HEK293T (cell line): Measurements from ENCODE around the gene CLSTN3.

Experiments
- CTCF ChIA-PET: fragments of 350-600 bp; formaldehyde crosslinking; extraction: SDS; loops from one replicate; lab custom pipeline; 2021; ENCODE audit warnings: antibody characterized with exemption, inconsistent platforms; lab: Yijun Ruan, JAX
- POLR2A ChIA-PET: fragments of 350-600 bp; formaldehyde crosslinking; extraction: SDS; loops from one replicate; lab custom pipeline; 2020; ENCODE audit warnings: antibody characterized with exemption, inconsistent platforms; lab: Yijun Ruan, JAX
- DNase-seq: peaks from one replicate; pipeline ENCODE4 v3.0.0; 2012; ENCODE audit warnings: mixed read lengths; ENCODE audit errors: extremely low spot score
- ARNT ChIP-seq: fragments of 450-650 bp; IDR thresholded peaks from 2 replicates; pipeline ENCODE4 v1.6.1; 2017; ENCODE audit warnings: mild to moderate bottlenecking
- BHLHE40 ChIP-seq: fragments of 450-650 bp; IDR thresholded peaks from 2 replicates; pipeline ENCODE4 v1.6.1; 2016; ENCODE audit warnings: mild to moderate bottlenecking, moderate library complexity, borderline replicate concordance
- CTBP1 ChIP-seq: fragments of 450-650 bp; IDR thresholded peaks from 2 replicates; pipeline ENCODE4 v1.6.1; 2016; ENCODE audit warnings: borderline replicate concordance
- ELF4 ChIP-seq: fragments of 450-650 bp; IDR thresholded peaks from 2 replicates; pipeline ENCODE4 v1.6.1; 2017; ENCODE audit warnings: antibody characterized with exemption
- FOXA1 ChIP-seq: fragments of 450-650 bp; IDR thresholded peaks from 2 replicates; pipeline ENCODE4 v1.6.1; 2016; ENCODE audit warnings: mild to moderate bottlenecking
- FOXK2 ChIP-seq: fragments of 450-650 bp; IDR thresholded peaks from 2 replicates; pipeline ENCODE4 v1.6.1; 2016; ENCODE audit warnings: mild to moderate bottlenecking
- FOXM1 ChIP-seq: fragments of 450-650 bp; IDR thresholded peaks from 2 replicates; pipeline ENCODE4 v1.6.1; 2017; ENCODE audit warnings: mild to moderate bottlenecking, borderline replicate concordance
- HDGF ChIP-seq: fragments of 450-650 bp; IDR thresholded peaks from 2 replicates; pipeline ENCODE4 v1.6.1; 2017; ENCODE audit warnings: antibody characterized with exemption, borderline replicate concordance
- L3MBTL2 ChIP-seq: fragments of 450-650 bp; conservative IDR thresholded peaks from 2 replicates; pipeline ENCODE4 v1.6.1; 2016; ENCODE audit warnings: mild to moderate bottlenecking
- LEF1 ChIP-seq: fragments of 450-650 bp; IDR thresholded peaks from 2 replicates; pipeline ENCODE4 v1.6.1; 2017; ENCODE audit warnings: mild to moderate bottlenecking, borderline replicate concordance
- NFRKB ChIP-seq: fragments of 450-650 bp; IDR thresholded peaks from 2 replicates; pipeline ENCODE4 v1.6.1; 2016; ENCODE audit warnings: mild to moderate bottlenecking, moderate library complexity
- SP1 ChIP-seq: fragments of 450-650 bp; IDR thresholded peaks from 2 replicates; pipeline ENCODE4 v1.6.1; 2017
- SUZ12 ChIP-seq: fragments of 450-650 bp; IDR thresholded peaks from 2 replicates; pipeline ENCODE4 v1.6.1; 2016; ENCODE audit warnings: mild to moderate bottlenecking
- TARDBP ChIP-seq: fragments of 450-650 bp; IDR thresholded peaks from 2 replicates; pipeline ENCODE4 v1.6.1; 2016
- ZNF384 ChIP-seq: fragments of 450-650 bp; IDR thresholded peaks from 2 replicates; pipeline ENCODE4 v1.6.1; 2016
- TF ChIP-seq, protein P1 (sequence below): fragments of 450-650 bp; IDR thresholded peaks from 2 replicates; pipeline ENCODE4 v1.6.1; 2016

CLSTN3 gene

GRCh38 chr12:7131502-7131866, 1.3 kb downstream of the CLSTN3 start:
- no peak for TF ChIP-seq HDGF
- no peak for TF ChIP-seq NFRKB
- no peak for TF ChIP-seq L3MBTL2
- TF ChIP-seq CTBP1 = no peak
- TF ChIP-seq FOXA1 = no peak
- no peak for TF ChIP-seq SUZ12
- no peak for TF ChIP-seq ELF4
- TF ChIP-seq BHLHE40 = no peak
- no peak for TF ChIP-seq ARNT
- TF ChIP-seq FOXK2 = no peak
- no peak for TF ChIP-seq TARDBP
- TF ChIP-seq LEF1 = no peak
- no peak for TF ChIP-seq ZNF384
- no peak for TF ChIP-seq SP1
- no peak for TF ChIP-seq FOXM1
- TF ChIP-seq, protein P1, sequence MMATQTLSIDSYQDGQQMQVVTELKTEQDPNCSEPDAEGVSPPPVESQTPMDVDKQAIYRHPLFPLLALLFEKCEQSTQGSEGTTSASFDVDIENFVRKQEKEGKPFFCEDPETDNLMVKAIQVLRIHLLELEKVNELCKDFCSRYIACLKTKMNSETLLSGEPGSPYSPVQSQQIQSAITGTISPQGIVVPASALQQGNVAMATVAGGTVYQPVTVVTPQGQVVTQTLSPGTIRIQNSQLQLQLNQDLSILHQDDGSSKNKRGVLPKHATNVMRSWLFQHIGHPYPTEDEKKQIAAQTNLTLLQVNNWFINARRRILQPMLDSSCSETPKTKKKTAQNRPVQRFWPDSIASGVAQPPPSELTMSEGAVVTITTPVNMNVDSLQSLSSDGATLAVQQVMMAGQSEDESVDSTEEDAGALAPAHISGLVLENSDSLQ = no peak
- DNase-seq = no peak
- CTCF ChIA-PET = interaction anchor here (1.4 kb wide), 1 partner anchor 13 kb away, joined by 4 read pairs; no protein-coding TSS in a partner anchor
- POLR2A ChIA-PET = interaction anchor here (1.8 kb wide), 2 partner anchors 10 to 187 kb away, joined by 4 to 10 read pairs; partner anchors contain the start of genes C12orf57 and RNU7-1

- ChIA-PET POLR2A (interaction anchor here (0.6 kb wide), 1 partner anchor 214 kb away, joined by 3 read pairs; no protein-coding TSS in a partner anchor), CTCF (interaction anchor here (1.2 kb wide), 1 partner anchor 10 kb away, joined by 5 read pairs; no protein-coding TSS in a partner anchor)
- no peak for DNase-seq
- TF ChIP-seq BHLHE40 (no peak), SP1 (no peak), ARNT (no peak), FOXA1 (no peak), L3MBTL2 (no peak), NFRKB (no peak), FOXM1 (no peak), HDGF (no peak)
Observed at GRCh38 chr12:7134396-7135166, 4.4 kb downstream of the CLSTN3 start.

GRCh38 chr12:7136071-7136470, 5.9 kb downstream of the CLSTN3 start:
- TF ChIP-seq SUZ12 (no peak), FOXK2 (no peak), FOXA1 (no peak), ARNT (no peak), NFRKB (no peak), LEF1 (no peak), FOXM1 (no peak), BHLHE40 (no peak), ZNF384 (no peak), TARDBP (no peak), CTBP1 (no peak), SP1 (no peak), L3MBTL2 (no peak), HDGF (no peak), ELF4 (no peak)
- TF ChIP-seq, protein P1 = no peak
- no peak for DNase-seq
- CTCF ChIA-PET = interaction anchor here (1.3 kb wide), 1 partner anchor 8 kb away, joined by 3 read pairs; no protein-coding TSS in a partner anchor
- POLR2A ChIA-PET = no interaction called here

DNA sequence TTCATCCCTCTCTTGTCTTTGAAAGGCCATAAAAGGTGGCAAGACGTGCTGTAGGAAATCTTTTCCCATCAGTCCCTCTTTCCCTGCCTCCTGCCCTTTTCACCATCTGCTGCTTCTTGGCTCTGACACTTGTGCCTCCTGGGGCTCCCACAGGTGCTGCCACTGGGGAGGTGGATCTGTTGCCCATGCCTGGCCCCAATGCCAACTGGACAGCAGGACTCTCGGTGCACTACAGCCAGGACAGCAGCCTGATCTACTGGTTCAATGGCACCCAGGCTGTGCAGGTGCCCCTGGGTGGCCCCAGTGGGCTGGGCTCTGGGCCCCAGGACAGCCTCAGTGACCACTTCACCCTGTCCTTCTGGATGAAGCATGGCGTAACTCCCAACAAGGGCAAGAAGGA, 6.5 kb downstream of the CLSTN3 start:
- DNase-seq = no peak
- TF ChIP-seq TARDBP (no peak), CTBP1 (no peak), BHLHE40 (no peak), ZNF384 (no peak), FOXA1 (no peak), HDGF (no peak), FOXM1 (no peak), ELF4 (no peak), NFRKB (no peak), FOXK2 (no peak), SUZ12 (no peak), SP1 (no peak), ARNT (no peak), L3MBTL2 (no peak), LEF1 (no peak)
- TF ChIP-seq, protein P1 = no peak
- ChIA-PET CTCF (interaction anchor here (1.3 kb wide), 1 partner anchor 8 kb away, joined by 3 read pairs; no protein-coding TSS in a partner anchor), POLR2A (no interaction called here)

GRCh38 chr12:7137908-7138307, 7.7 kb downstream of the CLSTN3 start:
- ChIA-PET POLR2A (no interaction called here), CTCF (no interaction called here)

More at GRCh38 chr12:7137908-7138307, 7.7 kb downstream of the CLSTN3 start:
- TF ChIP-seq ELF4 = no peak
- TF ChIP-seq FOXM1 = no peak
- no peak for TF ChIP-seq HDGF
- no peak for TF ChIP-seq BHLHE40
- no peak for TF ChIP-seq FOXA1
- no peak for TF ChIP-seq SUZ12
- no peak for TF ChIP-seq ZNF384
- TF ChIP-seq ARNT = no peak
- TF ChIP-seq, protein P1 = no peak
- TF ChIP-seq LEF1 = no peak
- DNase-seq = no peak
